Prostate gland (tissue), 2 donors: ENCODE measurements around the gene FAM184B. TPM values are rescaled to one million over a fixed set of nuclear protein-coding genes. Genes with fewer than 3 reads are reported as not detected.

Source experiments
- DNase-seq: peaks from one replicate; pipeline ENCODE4 v3.0.0-alpha.2; 2019; ENCODE audit warnings: low spot score
- H3K27ac ChIP-seq, 2 donors: fragments of 200-600 bp; sonication (generic); 2 replicates each; pipeline ENCODE4 v1.5.1; 2017 to 2019
- H3K27me3 ChIP-seq: fragments of 200-600 bp; sonication (generic); replicated peaks from 2 replicates; pipeline ENCODE4 v1.5.1; 2019; ENCODE audit not compliant: insufficient read depth
- H3K36me3 ChIP-seq, 2 donors: fragments of 200-600 bp; sonication (generic); 1 replicate in 1 of 2; 2 replicates in 1 of 2; pipeline versions ENCODE4 v1.5.1 to v1.8.1; 2017 to 2019
- H3K4me1 ChIP-seq: fragments of 200-600 bp; sonication (generic); replicated peaks from 2 replicates; pipeline ENCODE4 v1.5.1; 2019
- H3K4me3 ChIP-seq, 2 donors: fragments of 200-600 bp; sonication (generic); 2 replicates each; pipeline ENCODE4 v1.5.1; 2017 to 2019
- H3K9me3 ChIP-seq: fragments of 200-600 bp; sonication (generic); 2 replicates; pipeline ENCODE4 v1.5.1; 2017
- POLR2A ChIP-seq: fragments of 450-650 bp; IDR thresholded peaks from one replicate; pipeline ENCODE4 v1.6.1; 2016; ENCODE audit warnings: antibody characterized with exemption, mild to moderate bottlenecking
- POLR2AphosphoS5 ChIP-seq: sonication (generic); formaldehyde crosslinking; IDR thresholded peaks from one replicate; pipeline ENCODE4 v1.6.1; 2017; ENCODE audit warnings: antibody characterized with exemption
- WGBS: methylation state at CpG from one replicate; pipeline ENCODE4 v1.1.5; 2018; 5-methylcytosine and 5-hydroxymethylcytosine counted together
- intact Hi-C: fragments of 100-400 bp; cut with DNase I; formaldehyde crosslinking; loops from one replicate; pipeline ENCODE4 v1.14.2; 2022
- total RNA-seq, 2 donors: library from RNA; depleted of rRNA; stranded (reverse); fragments of >200 nt; gene quantifications; one replicate each; pipeline ENCODE4 v1.1.0, GENCODE V29; 2016
- TF ChIP-seq, protein P1 (sequence below), 4 experiments: fragments of 200-600 bp in 2 of 4; fragments of 450-650 bp in 2 of 4; sonication (generic) in 2 of 4; IDR thresholded peaks; 1 replicate in 3 of 4; 2 replicates in 1 of 4; pipeline ENCODE4 v1.5.1; 2016 to 2019; ENCODE audit warnings: antibody characterized with exemption in 4 of 4, mild to moderate bottlenecking in 2 of 4, moderate library complexity in 2 of 4

The FAM184B gene
- total RNA-seq, 2 donors from 2014 or later, result 0.09 to 0.34 TPM

DNA sequence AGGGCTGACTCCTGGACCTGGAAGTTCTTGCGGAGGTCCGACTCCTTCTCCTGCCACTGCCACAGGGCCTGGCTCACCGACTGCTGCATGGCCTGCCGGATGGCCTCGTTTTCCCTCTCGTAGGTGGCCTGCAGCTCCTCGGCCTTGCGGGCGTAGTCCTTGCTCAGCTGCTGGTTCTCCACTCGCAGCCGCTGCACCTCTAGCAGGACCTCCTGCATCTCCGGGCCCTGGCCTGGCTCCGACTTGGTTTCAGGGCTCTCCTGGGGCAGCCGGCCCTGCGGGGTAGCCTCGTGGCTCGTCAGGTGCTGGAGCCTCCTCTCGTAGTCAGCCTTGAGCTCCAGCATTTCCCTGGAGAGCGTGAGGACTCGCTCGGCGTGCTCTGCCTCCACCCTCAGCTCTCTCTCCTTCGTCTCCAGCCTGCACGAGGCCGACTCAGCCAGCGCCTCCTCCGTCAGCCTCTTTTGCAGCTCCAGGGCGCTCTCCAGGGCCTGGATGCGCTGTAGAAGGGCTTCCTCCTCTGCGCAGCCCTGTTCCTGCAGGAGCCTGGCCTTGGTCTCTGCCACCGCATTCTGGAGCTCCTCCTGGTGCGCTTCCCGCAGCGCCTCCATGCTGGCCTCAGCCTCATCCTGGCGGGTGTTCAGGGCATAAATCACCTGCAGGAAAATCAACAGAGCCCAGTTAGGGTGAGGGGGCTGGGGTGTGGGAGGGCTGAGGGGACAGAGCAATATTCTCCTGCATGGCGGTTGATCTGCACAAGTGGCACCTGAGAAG, 72.2 kb downstream of the FAM184B start:
- no peaks in the 10 kb centered on the region for H3K4me1 ChIP-seq
- H3K27me3 ChIP-seq, result peaks cover 6% of the 10 kb centered on the region
- TF ChIP-seq POLR2AphosphoS5 (no peak), POLR2A (no peak)
- TF ChIP-seq, protein P1, sequence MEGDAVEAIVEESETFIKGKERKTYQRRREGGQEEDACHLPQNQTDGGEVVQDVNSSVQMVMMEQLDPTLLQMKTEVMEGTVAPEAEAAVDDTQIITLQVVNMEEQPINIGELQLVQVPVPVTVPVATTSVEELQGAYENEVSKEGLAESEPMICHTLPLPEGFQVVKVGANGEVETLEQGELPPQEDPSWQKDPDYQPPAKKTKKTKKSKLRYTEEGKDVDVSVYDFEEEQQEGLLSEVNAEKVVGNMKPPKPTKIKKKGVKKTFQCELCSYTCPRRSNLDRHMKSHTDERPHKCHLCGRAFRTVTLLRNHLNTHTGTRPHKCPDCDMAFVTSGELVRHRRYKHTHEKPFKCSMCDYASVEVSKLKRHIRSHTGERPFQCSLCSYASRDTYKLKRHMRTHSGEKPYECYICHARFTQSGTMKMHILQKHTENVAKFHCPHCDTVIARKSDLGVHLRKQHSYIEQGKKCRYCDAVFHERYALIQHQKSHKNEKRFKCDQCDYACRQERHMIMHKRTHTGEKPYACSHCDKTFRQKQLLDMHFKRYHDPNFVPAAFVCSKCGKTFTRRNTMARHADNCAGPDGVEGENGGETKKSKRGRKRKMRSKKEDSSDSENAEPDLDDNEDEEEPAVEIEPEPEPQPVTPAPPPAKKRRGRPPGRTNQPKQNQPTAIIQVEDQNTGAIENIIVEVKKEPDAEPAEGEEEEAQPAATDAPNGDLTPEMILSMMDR (IDR thresholded peaks at IDR 0.05), result no peak
- H3K27ac ChIP-seq, result no peak overlapping the region
- no peak overlapping the region for H3K4me3 ChIP-seq
- no peak for DNase-seq
- H3K36me3 ChIP-seq, result no peaks in the 10 kb centered on the region
- intact Hi-C loops, result no loop called here
- no peaks in the 10 kb centered on the region for H3K9me3 ChIP-seq
- WGBS, result 79% methylated on average over 36 of the region's 36 CpGs

GRCh38 chr4:17707671-17708070, 73.8 kb downstream of the FAM184B start:
- peak; percentile 15 for TF ChIP-seq POLR2AphosphoS5
- TF ChIP-seq, protein P1 (IDR thresholded peaks at IDR 0.05), result no peak
- DNase-seq, result no peak
- Histone ChIP-seq H3K9me3 (no peaks in the 10 kb centered on the region), H3K36me3 (no peaks in the 10 kb centered on the region), H3K27me3 (peaks cover 6% of the 10 kb centered on the region), H3K27ac (no peak overlapping the region), H3K4me3 (no peak overlapping the region), H3K4me1 (no peaks in the 10 kb centered on the region)
- WGBS, result 41% methylated on average over 2 of the region's 2 CpGs
- intact Hi-C loops, result no loop called here

- Histone ChIP-seq H3K4me1 (no peaks in the 10 kb centered on the region), H3K27me3 (peaks cover 6% of the 10 kb centered on the region), H3K27ac (no peak overlapping the region), H3K36me3 (no peaks in the 10 kb centered on the region), H3K9me3 (no peaks in the 10 kb centered on the region), H3K4me3 (no peak overlapping the region)
- TF ChIP-seq POLR2A (no peak), POLR2AphosphoS5 (peak; percentile 82)
- TF ChIP-seq, protein P1 (IDR thresholded peaks at IDR 0.05), result no peak
- no peak for DNase-seq
- intact Hi-C loops, result no loop called here
- 13% methylated on average over 2 of the region's 2 CpGs for WGBS
Measured at GRCh38 chr4:17705107-17705506, 76.3 kb downstream of the FAM184B start.

- Histone ChIP-seq H3K9me3 (no peaks in the 10 kb centered on the region), H3K27ac (no peak overlapping the region), H3K4me1 (no peaks in the 10 kb centered on the region), H3K27me3 (peaks cover 5% of the 10 kb centered on the region), H3K36me3 (no peaks in the 10 kb centered on the region), H3K4me3 (no peak overlapping the region)
- TF ChIP-seq POLR2A (no peak), POLR2AphosphoS5 (no peak)
- TF ChIP-seq, protein P1 (IDR thresholded peaks at IDR 0.05), result no peak
- intact Hi-C loops, result no loop called here
- WGBS, result 45% methylated on average over 6 of the region's 6 CpGs
- no peak for DNase-seq
Measured at GRCh38 chr4:17704020-17704650, 77.3 kb downstream of the FAM184B start.

DNA sequence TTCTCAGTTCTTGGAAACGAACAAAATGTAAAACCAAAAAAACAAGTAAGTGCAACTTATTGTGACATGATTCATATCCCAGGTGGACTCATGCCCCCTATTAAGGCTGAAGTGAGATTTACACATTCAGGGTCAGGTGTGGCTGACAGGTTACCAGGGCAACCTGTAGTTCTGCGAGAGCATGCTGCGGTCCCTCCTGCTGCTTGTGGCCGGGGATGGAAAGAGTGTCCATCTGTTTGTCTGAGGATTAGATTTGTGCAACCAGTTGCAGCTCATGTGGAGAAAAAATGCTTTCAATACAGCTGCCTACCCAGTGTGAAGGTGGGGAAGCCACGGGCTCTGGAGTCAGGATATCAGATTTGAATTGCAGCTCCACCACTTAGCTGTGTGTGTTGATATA, 78.8 kb downstream of the FAM184B start:
- H3K4me3 ChIP-seq, result no peak overlapping the region
- WGBS, result 64% methylated on average over 5 of the region's 5 CpGs
- intact Hi-C loops, result no loop called here
- no peaks in the 10 kb centered on the region for H3K4me1 ChIP-seq
- no peaks in the 10 kb centered on the region for H3K27me3 ChIP-seq
- no peaks in the 10 kb centered on the region for H3K36me3 ChIP-seq
- H3K27ac ChIP-seq, result no peak overlapping the region
- no peak for TF ChIP-seq POLR2AphosphoS5
- TF ChIP-seq, protein P1 (IDR thresholded peaks at IDR 0.05), result no peak
- TF ChIP-seq POLR2A, result no peak
- DNase-seq, result no peak
- H3K9me3 ChIP-seq, result no peaks in the 10 kb centered on the region
